ENCODE measurements around the gene TMEM51. TPM values are rescaled to one million over a fixed set of nuclear protein-coding genes. Genes with fewer than 3 reads are reported as not detected.
A peak's percentile ranks its signal among the peaks of the same experiment; 100 is the strongest.

TMEM51 gene
- total and polyA plus RNA-seq, 2 of the 13 experiments (the other 11 are each of a cell fraction or from before 2014, with no cell fraction given): 12.2 to 22.3 TPM

DNA sequence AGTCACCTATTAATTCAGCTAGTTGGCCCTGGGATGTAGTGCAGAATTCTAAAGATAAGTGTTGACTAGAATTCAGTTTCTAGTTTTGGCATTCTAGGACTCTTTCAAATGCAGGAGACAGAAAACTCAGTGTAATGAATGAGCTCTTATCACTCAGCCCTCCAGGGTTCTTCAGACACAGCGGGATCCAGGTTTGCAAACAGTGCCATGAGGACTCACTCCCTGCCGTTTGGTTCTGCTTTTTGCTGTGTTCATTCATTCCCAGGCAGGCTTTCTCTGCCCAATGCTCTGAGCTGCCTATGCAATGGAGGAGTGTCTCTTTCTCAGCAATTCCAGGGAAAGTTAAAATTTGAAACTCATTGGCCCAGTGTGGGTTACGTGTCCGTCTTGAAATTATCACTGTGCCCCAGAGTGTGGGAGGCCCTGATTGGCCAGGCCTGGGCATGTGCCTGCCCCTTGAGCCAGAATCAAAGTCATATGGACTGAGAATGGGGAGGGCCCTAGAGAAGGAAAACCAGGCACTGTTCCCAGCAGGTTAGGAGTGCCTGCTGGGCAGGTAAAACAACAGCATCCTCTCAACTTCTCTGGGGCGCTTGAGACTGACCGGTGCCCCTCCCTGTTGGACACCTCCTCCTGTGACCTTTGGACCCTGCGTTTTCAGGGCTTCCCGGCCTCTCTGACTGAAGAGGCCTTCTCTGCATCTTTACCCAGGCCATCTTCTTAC is 43.4 kb downstream of the TMEM51 start (continued):
- peak; percentile 73 for TF ChIP-seq HNF4G (IDR thresholded peaks at IDR 0.05; ENCODE audit: borderline replicate concordance, low read depth, low read length)
- no peak; the same call in 1 of the 2 replicates for TF ChIP-seq HNF4G (CRISPR knock-in tag; IDR thresholded peaks at IDR 0.05; ENCODE audit: borderline replicate concordance, low read depth)
- no peak for TF ChIP-seq ZNF24 (IDR thresholded peaks at IDR 0.05)
- peak; percentile 50; the same call in 1 of the 2 replicates for TF ChIP-seq POLR2G (IDR thresholded peaks at IDR 0.05; ENCODE audit: low read depth, low read length)
- 0 out of 2 replicates have a peak, but pooled peaks have one; percentile 42 for TF ChIP-seq ZNF891 (CRISPR knock-in tag; IDR thresholded peaks at IDR 0.05)
- no peak for TF ChIP-seq SOX13 (IDR thresholded peaks at IDR 0.05)
- 0 out of 4 replicates have a peak, but pooled peaks of 1 of the 2 experiments have one; percentile 6 for TF ChIP-seq SOX13 (CRISPR knock-in tag; conservative IDR thresholded peaks at IDR 0.05 in 1 of 2, IDR thresholded peaks at IDR 0.05 in 1 of 2)
- no peak for TF ChIP-seq ZNF207 (IDR thresholded peaks at IDR 0.05; ENCODE audit: borderline replicate concordance)
- TF ChIP-seq PRMT3 (CRISPR knock-in tag; IDR thresholded peaks at IDR 0.05; ENCODE audit: borderline replicate concordance, low read depth): peak; percentile 57; the same call in 1 of the 2 replicates
- TF ChIP-seq CAMTA2 (CRISPR knock-in tag; IDR thresholded peaks at IDR 0.05; ENCODE audit: borderline replicate concordance): no peak
- TF ChIP-seq, protein P1, sequence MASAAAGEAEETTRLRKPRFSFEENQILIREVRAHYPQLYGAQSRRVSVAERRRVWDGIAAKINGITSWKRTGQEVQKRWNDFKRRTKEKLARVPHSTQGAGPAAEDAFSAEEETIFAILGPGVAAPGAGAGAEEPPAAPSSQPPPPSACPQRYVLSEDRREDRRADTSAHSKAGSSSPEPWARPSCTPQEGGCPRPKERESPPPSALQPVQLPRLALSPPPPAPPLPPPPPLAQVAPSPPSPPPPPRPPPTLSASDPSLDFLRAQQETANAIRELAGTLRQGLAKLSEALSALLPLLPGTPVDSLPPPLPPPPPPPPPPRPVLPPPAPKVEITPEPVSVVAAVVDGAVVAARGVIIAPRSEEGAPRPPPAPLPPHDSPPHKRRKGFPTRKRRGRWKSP (CRISPR knock-in tag; IDR thresholded peaks at IDR 0.05): 0 out of 2 replicates have a peak, but pooled peaks have one; percentile 31
- TF ChIP-seq, protein P2, sequence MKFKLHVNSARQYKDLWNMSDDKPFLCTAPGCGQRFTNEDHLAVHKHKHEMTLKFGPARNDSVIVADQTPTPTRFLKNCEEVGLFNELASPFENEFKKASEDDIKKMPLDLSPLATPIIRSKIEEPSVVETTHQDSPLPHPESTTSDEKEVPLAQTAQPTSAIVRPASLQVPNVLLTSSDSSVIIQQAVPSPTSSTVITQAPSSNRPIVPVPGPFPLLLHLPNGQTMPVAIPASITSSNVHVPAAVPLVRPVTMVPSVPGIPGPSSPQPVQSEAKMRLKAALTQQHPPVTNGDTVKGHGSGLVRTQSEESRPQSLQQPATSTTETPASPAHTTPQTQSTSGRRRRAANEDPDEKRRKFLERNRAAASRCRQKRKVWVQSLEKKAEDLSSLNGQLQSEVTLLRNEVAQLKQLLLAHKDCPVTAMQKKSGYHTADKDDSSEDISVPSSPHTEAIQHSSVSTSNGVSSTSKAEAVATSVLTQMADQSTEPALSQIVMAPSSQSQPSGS (CRISPR knock-in tag; IDR thresholded peaks at IDR 0.05): no peak
- TF ChIP-seq, protein P3, sequence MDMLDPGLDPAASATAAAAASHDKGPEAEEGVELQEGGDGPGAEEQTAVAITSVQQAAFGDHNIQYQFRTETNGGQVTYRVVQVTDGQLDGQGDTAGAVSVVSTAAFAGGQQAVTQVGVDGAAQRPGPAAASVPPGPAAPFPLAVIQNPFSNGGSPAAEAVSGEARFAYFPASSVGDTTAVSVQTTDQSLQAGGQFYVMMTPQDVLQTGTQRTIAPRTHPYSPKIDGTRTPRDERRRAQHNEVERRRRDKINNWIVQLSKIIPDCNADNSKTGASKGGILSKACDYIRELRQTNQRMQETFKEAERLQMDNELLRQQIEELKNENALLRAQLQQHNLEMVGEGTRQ (IDR thresholded peaks at IDR 0.05; ENCODE audit: low read depth, low read length): peak; percentile 34; the same call in 1 of the 2 replicates
- TF ChIP-seq, protein P3 (CRISPR knock-in tag; IDR thresholded peaks at IDR 0.05; ENCODE audit: borderline replicate concordance): no peak; the same call in 1 of the 2 replicates
- TF ChIP-seq ZFX (CRISPR knock-in tag; IDR thresholded peaks at IDR 0.05; ENCODE audit: low read depth): 0 out of 2 replicates have a peak, but pooled peaks have one; percentile 8
- TF ChIP-seq, protein P4, sequence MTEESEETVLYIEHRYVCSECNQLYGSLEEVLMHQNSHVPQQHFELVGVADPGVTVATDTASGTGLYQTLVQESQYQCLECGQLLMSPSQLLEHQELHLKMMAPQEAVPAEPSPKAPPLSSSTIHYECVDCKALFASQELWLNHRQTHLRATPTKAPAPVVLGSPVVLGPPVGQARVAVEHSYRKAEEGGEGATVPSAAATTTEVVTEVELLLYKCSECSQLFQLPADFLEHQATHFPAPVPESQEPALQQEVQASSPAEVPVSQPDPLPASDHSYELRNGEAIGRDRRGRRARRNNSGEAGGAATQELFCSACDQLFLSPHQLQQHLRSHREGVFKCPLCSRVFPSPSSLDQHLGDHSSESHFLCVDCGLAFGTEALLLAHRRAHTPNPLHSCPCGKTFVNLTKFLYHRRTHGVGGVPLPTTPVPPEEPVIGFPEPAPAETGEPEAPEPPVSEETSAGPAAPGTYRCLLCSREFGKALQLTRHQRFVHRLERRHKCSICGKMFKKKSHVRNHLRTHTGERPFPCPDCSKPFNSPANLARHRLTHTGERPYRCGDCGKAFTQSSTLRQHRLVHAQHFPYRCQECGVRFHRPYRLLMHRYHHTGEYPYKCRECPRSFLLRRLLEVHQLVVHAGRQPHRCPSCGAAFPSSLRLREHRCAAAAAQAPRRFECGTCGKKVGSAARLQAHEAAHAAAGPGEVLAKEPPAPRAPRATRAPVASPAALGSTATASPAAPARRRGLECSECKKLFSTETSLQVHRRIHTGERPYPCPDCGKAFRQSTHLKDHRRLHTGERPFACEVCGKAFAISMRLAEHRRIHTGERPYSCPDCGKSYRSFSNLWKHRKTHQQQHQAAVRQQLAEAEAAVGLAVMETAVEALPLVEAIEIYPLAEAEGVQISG (CRISPR knock-in tag; IDR thresholded peaks at IDR 0.05): 0 out of 2 replicates have a peak, but pooled peaks have one; percentile 9
- TF ChIP-seq, protein P5, sequence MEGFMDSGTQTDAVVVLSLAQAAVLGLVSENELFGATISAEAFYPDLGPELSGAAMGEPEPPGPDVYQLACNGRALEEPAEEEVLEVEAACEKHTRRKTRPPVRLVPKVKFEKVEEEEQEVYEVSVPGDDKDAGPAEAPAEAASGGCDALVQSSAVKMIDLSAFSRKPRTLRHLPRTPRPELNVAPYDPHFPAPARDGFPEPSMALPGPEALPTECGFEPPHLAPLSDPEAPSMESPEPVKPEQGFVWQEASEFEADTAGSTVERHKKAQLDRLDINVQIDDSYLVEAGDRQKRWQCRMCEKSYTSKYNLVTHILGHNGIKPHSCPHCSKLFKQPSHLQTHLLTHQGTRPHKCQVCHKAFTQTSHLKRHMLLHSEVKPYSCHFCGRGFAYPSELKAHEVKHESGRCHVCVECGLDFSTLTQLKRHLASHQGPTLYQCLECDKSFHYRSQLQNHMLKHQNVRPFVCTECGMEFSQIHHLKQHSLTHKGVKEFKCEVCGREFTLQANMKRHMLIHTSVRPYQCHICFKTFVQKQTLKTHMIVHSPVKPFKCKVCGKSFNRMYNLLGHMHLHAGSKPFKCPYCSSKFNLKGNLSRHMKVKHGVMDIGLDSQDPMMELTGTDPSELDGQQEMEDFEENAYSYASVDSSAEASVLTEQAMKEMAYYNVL (CRISPR knock-in tag; IDR thresholded peaks at IDR 0.05; ENCODE audit: borderline replicate concordance): no peak
